Erythroblast (primary cell): ENCODE results near the gene ZBTB38.

Experiments
- DNase-seq, 2 experiments: peaks; one replicate each; lab custom pipeline; 2025; lab: John Stamatoyannopoulos, UW
- GATA1 ChIP-seq: IDR thresholded peaks from 2 replicates; pipeline ENCODE4 v1.6.1; 2011; ENCODE audit warnings: low read depth, mild to moderate bottlenecking, control low read depth, low read length, moderate library complexity
- POLR2A ChIP-seq: IDR thresholded peaks from 2 replicates; pipeline ENCODE4 v1.6.1; 2011; ENCODE audit warnings: mild to moderate bottlenecking, low read length

ZBTB38 gene

GRCh38 chr3:141402476-141403171, 34.3 kb downstream of the ZBTB38 start:
- no peak for TF ChIP-seq GATA1
- peak; percentile 64 to 70 for DNase-seq

- TF ChIP-seq GATA1 (no peak), POLR2A (no peak)
- DNase-seq, result no peak
These were observed 35.3 kb downstream of the ZBTB38 start for GRCh38 chr3:141403576-141403975.

- no peak for TF ChIP-seq POLR2A
- no peak for TF ChIP-seq GATA1
- DNase-seq, result no peak
These were observed 36.7 kb downstream of the ZBTB38 start for GRCh38 chr3:141405025-141405424.

DNA sequence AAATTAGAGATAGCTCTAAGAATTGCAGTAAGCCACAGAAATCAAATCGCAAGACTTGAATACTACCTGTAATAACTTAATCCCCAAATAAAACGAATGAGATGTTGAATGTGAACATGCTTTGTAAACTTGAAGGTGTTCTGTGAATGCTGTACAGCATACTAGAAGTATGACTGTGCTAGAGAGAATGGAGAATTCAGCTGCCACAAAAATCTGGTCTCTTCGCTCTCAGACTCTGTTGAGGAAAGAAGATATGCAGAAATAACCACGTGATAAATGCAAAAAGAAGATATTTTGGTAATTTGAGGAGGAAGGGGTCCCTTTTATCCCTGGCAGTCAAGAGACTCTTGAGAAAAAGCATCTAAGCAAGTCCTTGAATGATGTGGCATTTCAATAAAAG, 37.3 kb downstream of the ZBTB38 start:
- DNase-seq, result no peak
- no peak for TF ChIP-seq GATA1
- no peak for TF ChIP-seq POLR2A

DNA sequence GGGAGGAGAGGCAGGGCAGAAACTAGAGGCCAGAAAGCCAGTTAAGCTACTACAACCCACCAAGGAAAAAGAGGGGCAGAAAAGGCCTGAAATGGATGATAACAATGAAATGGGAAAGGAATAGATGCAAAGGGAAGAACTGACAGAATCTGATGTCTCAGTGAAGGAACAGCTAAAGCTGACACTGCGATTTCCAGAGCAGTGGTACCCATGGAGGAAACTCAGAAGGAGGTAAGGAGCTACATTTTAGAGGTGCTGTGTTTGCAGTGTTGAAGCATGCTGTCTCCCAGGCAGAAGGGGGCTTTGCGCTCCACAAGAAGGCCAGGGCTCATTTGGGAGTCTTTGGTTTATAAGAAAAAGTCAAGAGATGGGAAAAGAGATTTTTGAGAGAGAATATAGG, 38.0 kb downstream of the ZBTB38 start:
- TF ChIP-seq GATA1, result no peak
- TF ChIP-seq POLR2A, result no peak
- no peak for DNase-seq

DNA sequence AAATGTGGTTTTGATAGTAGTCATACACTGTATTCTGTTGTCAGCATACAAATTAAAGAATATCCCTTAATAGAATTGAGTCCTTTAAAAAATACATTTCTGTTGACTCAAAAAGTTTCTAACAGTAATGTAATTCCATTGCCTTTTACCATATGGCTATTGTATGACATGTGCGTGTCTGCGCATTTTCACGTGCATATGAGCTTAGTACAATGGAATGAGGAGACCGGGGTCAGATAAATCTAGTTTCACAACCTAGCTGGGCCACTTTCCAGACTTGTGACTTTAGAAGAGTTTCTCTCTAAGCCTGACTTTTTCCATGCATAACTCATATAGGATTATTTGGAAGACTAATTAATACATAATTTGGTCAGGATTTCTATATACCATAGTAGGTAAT, 38.7 kb downstream of the ZBTB38 start:
- no peak for TF ChIP-seq POLR2A
- TF ChIP-seq GATA1, result no peak
- DNase-seq, result no peak

DNA sequence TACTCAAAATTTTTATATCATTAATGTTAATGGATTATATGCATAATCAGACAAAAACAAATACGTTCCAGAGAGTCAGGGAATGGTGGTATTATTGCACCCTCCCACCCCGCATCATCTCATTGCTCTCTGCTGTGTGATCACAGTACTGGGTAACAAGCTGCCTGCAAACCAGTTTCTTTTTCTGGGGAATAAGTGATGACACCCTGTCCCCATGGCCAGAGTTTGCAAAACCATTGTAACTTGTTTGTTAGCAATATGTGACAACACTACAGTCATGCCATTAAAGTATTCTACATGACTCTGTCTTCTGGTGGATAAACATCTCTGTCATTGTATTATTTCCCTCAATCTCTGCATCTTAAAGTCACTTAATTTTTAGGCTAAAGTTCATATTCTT, 39.5 kb downstream of the ZBTB38 start:
- no peak for DNase-seq

GRCh38 chr3:141408596-141408995, 40.3 kb downstream of the ZBTB38 start:
- no peak for DNase-seq
- TF ChIP-seq GATA1 (no peak), POLR2A (no peak)

More for the DNA sequence above, 39.5 kb downstream of the ZBTB38 start:
- TF ChIP-seq POLR2A (no peak), GATA1 (no peak)

- no peak for TF ChIP-seq POLR2A
- TF ChIP-seq GATA1, result no peak
- no peak for DNase-seq
These were observed 41.6 kb downstream of the ZBTB38 start for GRCh38 chr3:141409940-141410241.

GRCh38 chr3:141410408-141410807, 42.1 kb downstream of the ZBTB38 start:
- DNase-seq, result no peak
- TF ChIP-seq GATA1 (no peak), POLR2A (no peak)

GRCh38 chr3:141410846-141411245, 42.5 kb downstream of the ZBTB38 start:
- TF ChIP-seq POLR2A, result no peak
- TF ChIP-seq GATA1, result no peak
- no peak for DNase-seq

GRCh38 chr3:141411251-141411771, 43.0 kb downstream of the ZBTB38 start:
- DNase-seq, result no peak

GRCh38 chr3:141412087-141412935, 44.0 kb downstream of the ZBTB38 start:
- TF ChIP-seq GATA1 (no peak), POLR2A (peak; percentile 37)
- DNase-seq, result peak; percentile 67 to 72

More at GRCh38 chr3:141411251-141411771, 43.0 kb downstream of the ZBTB38 start:
- TF ChIP-seq GATA1, result no peak
- no peak for TF ChIP-seq POLR2A

GRCh38 chr3:141412936-141413354, 44.6 kb downstream of the ZBTB38 start:
- DNase-seq, result no peak

DNA sequence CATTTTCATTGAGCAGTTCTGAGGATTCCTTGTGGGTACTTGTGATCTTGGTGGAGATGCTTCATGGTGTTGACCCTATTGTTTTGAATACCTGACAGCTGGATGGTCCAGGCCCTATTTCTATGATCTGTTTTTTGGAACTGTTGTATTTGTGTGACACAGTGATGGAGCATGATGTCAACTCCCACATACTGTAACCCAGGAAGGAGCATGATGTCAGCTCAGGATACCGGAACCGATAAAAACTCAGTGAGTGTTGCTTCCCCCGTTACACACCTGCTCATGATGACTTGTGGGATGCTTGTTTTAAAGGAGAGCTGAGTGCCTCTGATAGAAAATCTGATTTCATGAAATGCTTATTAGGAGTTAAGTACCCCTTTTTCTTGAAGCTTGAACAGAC, 45.1 kb downstream of the ZBTB38 start:
- TF ChIP-seq GATA1 (no peak), POLR2A (no peak)
- no peak for DNase-seq

More at GRCh38 chr3:141412936-141413354, 44.6 kb downstream of the ZBTB38 start:
- TF ChIP-seq POLR2A (no peak), GATA1 (no peak)
